ENCODE measurements around the gene VPS72. TPM values are rescaled to one million over a fixed set of nuclear protein-coding genes. Genes with fewer than 3 reads are reported as not detected.

The VPS72 gene
- total RNA-seq, 1 experiment from 2014 or later: 68.9 TPM

DNA sequence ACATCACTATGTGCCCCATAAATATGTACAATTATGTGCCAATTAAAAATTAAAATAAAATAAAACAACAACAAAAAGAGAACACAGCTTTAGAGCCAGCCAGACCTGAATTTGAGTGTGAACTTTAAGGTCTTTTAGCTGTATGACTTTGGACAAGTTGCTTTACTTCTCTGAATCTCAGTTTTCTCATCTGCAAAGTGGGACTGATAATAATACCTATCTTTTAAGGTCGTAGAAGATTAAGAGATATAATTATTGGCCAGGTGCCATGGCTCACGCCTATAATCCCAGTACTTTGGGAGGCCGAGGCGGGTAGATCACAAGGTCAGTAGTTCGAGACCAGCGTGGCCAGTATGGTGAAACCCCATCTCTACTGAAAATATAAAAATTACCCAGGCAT, 3.3 kb upstream of the VPS72 start:
- POLR2A ChIA-PET: interaction anchor here (0.6 kb wide), 1 partner anchor 1063 kb away, joined by 6 read pairs; no protein-coding TSS in a partner anchor

More for the DNA sequence above, 3.3 kb upstream of the VPS72 start:
- DNase-seq (ENCODE audit: low read depth, low spot score) (no peak), ATAC-seq (no peak)
- H4K20me1 ChIP-seq (ENCODE audit: insufficient read depth): no peaks in the 10 kb centered on the region
- TF ChIP-seq TCF7L2 (IDR thresholded peaks at IDR 0.05; ENCODE audit: borderline replicate concordance, extremely low read depth, insufficient read depth, insufficient read length) (no peak), ELF1 (IDR thresholded peaks at IDR 0.05; ENCODE audit: borderline replicate concordance, low read depth) (no peak), POLR2A (IDR thresholded peaks at IDR 0.05; ENCODE audit: borderline replicate concordance, extremely low read depth, insufficient read depth, insufficient read length) (no peak), JUND (IDR thresholded peaks at IDR 0.05) (no peak), CEBPB (IDR thresholded peaks at IDR 0.05; ENCODE audit: low read depth) (no peak), CBX3 (IDR thresholded peaks at IDR 0.05; ENCODE audit: low read depth) (no peak), EZH2phosphoT487 (IDR thresholded peaks at IDR 0.05; ENCODE audit: borderline replicate concordance) (no peak)
- TF ChIP-seq, protein P1, sequence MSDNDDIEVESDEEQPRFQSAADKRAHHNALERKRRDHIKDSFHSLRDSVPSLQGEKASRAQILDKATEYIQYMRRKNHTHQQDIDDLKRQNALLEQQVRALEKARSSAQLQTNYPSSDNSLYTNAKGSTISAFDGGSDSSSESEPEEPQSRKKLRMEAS (IDR thresholded peaks at IDR 0.05): no peak
- TF ChIP-seq, protein P2, sequence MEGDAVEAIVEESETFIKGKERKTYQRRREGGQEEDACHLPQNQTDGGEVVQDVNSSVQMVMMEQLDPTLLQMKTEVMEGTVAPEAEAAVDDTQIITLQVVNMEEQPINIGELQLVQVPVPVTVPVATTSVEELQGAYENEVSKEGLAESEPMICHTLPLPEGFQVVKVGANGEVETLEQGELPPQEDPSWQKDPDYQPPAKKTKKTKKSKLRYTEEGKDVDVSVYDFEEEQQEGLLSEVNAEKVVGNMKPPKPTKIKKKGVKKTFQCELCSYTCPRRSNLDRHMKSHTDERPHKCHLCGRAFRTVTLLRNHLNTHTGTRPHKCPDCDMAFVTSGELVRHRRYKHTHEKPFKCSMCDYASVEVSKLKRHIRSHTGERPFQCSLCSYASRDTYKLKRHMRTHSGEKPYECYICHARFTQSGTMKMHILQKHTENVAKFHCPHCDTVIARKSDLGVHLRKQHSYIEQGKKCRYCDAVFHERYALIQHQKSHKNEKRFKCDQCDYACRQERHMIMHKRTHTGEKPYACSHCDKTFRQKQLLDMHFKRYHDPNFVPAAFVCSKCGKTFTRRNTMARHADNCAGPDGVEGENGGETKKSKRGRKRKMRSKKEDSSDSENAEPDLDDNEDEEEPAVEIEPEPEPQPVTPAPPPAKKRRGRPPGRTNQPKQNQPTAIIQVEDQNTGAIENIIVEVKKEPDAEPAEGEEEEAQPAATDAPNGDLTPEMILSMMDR (IDR thresholded peaks at IDR 0.05 in 2 of 3, conservative IDR thresholded peaks at IDR 0.05 in 1 of 3; ENCODE audit: borderline replicate concordance in 1 of 3, insufficient read depth in 1 of 3, low read depth in 2 of 3, low read length in 2 of 3): no peak
- TF ChIP-seq, protein P3, sequence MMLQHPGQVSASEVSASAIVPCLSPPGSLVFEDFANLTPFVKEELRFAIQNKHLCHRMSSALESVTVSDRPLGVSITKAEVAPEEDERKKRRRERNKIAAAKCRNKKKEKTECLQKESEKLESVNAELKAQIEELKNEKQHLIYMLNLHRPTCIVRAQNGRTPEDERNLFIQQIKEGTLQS (IDR thresholded peaks at IDR 0.05): no peak
- H3K4me2 ChIP-seq (ENCODE audit: low read length): peak overlapping the region; percentile 92
- ChIA-PET RAD21 (ENCODE audit: low non-redundant PET in 1 of 2, low total read pairs in 2 of 2, uncharacterized antibody in 2 of 2, unreplicated experiment in 2 of 2) (interaction anchor here in 1 of 2 experiments (0.7 kb wide), 1 partner anchor 418 kb away, joined by 4 read pairs; the partner anchor contains the start of gene SNX27), CTCF (no interaction called here)
- H3K27me3 ChIP-seq (ENCODE audit: insufficient read depth, low read length): no peaks in the 10 kb centered on the region
- no peak overlapping the region for H3K27ac ChIP-seq (ENCODE audit: low read depth, low read length)
- H3K9me2 ChIP-seq (ENCODE audit: insufficient read depth): no peaks in the 10 kb centered on the region
- peak overlapping the region; percentile 80; the same call in 1 of the 2 replicates for H3K9ac ChIP-seq (ENCODE audit: low read length)
- H2AFZ ChIP-seq (ENCODE audit: low read depth, low read length, poor library complexity, severe bottlenecking): no peak overlapping the region
- peak overlapping the region in 1 of 2 experiments; percentile 68; a peak in 2 of 4 replicates for H3K4me3 ChIP-seq (replicated peaks in 1 of 2; ENCODE audit: low read depth in 1 of 2, low read length in 2 of 2)
- intact Hi-C loops (cut with micrococcal nuclease): no loop called here
- peaks cover 35% of the 10 kb centered on the region for H3K79me2 ChIP-seq (ENCODE audit: insufficient read depth, low read length)
- BruUV-seq (replicated peaks): no TSS peak
- H3K9me3 ChIP-seq (ENCODE audit: control insufficient read depth in 1 of 2, insufficient read depth in 1 of 2, low read depth in 1 of 2, low read length in 2 of 2): no peaks in the 10 kb centered on the region
- H3K4me1 ChIP-seq (ENCODE audit: control insufficient read depth in 1 of 2, insufficient read depth in 2 of 2, low read length in 2 of 2): peaks cover 29 to 50% of the 10 kb centered on the region in 2 experiments
- H3K36me3 ChIP-seq (ENCODE audit: control insufficient read depth in 1 of 2, insufficient read depth in 2 of 2, low read length in 2 of 2): no peaks in the 10 kb centered on the region

All from HCT116 (cell line).